ENCODE data around the gene RUVBL2.
A peak's percentile ranks its signal among the peaks of the same experiment; 100 is the strongest.

Gene RUVBL2

DNA sequence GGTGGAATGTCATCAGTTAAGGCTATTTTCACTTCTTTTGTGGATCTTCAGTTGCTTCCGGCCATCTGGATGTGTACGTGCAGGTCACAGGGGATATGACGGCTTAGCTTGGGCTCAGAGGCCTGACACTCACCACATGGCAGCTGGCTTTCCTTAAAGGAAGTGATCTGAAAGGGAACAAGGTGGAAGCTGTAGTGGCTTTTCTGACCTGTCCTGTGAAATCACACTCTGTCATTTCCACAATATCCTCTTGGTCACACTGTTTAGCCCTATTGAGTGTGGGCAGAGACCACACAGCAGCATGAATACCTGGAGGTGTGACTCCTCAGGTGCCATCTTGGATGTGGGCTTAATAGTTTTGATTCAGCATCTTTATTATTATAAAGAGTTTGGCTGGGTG is 43.5 kb upstream of the RUVBL2 start:
- no peak for DNase-seq
- Histone ChIP-seq H3K4me3 (ENCODE audit: low read depth, low read length) (no peak overlapping the region), H3K27me3 (no peaks in the 10 kb centered on the region), H3K9me3 (no peaks in the 10 kb centered on the region), H3K4me1 (no peaks in the 10 kb centered on the region), H3K36me3 (no peaks in the 10 kb centered on the region)
- TF ChIP-seq, protein P1, sequence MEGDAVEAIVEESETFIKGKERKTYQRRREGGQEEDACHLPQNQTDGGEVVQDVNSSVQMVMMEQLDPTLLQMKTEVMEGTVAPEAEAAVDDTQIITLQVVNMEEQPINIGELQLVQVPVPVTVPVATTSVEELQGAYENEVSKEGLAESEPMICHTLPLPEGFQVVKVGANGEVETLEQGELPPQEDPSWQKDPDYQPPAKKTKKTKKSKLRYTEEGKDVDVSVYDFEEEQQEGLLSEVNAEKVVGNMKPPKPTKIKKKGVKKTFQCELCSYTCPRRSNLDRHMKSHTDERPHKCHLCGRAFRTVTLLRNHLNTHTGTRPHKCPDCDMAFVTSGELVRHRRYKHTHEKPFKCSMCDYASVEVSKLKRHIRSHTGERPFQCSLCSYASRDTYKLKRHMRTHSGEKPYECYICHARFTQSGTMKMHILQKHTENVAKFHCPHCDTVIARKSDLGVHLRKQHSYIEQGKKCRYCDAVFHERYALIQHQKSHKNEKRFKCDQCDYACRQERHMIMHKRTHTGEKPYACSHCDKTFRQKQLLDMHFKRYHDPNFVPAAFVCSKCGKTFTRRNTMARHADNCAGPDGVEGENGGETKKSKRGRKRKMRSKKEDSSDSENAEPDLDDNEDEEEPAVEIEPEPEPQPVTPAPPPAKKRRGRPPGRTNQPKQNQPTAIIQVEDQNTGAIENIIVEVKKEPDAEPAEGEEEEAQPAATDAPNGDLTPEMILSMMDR (IDR thresholded peaks at IDR 0.05; ENCODE audit: low read depth, low read length) = no peak

DNA sequence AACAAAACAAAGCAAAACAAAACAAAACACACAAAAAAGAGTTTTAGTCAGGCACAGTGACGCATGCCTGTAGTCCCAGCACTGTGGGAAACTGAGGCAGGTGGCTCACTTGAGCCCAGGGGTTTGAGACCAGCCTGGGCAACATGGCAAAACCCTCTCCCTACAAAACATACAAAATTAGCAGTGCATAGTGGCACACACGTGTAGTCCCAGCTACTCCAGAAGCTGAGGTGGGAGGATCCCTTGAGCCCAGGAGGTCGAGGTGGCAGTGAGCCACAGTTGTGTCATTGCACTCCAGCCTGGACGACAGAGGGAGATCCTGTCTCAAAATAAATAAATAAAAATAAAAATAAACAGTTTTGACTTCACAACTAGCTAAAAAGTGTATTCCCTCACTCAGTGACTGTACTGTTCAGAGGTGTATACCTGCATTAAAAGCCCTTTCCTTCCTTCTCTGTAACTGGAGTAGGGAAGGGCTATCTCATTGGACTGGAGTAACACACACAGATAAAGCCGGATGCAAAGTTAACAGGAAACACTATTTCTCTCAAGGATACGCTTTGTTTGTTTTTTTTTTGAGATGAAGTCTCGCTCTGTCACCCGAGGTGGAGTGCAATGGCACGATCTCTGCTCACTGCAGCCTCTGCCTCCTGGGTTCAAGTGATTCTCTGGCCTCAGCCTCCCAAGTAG is 42.7 kb upstream of the RUVBL2 start:
- no peak for DNase-seq
- H3K4me3 ChIP-seq (ENCODE audit: low read depth, low read length) = no peak overlapping the region
- H3K9me3 ChIP-seq = no peaks in the 10 kb centered on the region
- H3K36me3 ChIP-seq = no peaks in the 10 kb centered on the region
- TF ChIP-seq, protein P1 (IDR thresholded peaks at IDR 0.05; ENCODE audit: low read depth, low read length) = no peak
- H3K4me1 ChIP-seq = no peaks in the 10 kb centered on the region
- H3K27me3 ChIP-seq = no peaks in the 10 kb centered on the region

DNA sequence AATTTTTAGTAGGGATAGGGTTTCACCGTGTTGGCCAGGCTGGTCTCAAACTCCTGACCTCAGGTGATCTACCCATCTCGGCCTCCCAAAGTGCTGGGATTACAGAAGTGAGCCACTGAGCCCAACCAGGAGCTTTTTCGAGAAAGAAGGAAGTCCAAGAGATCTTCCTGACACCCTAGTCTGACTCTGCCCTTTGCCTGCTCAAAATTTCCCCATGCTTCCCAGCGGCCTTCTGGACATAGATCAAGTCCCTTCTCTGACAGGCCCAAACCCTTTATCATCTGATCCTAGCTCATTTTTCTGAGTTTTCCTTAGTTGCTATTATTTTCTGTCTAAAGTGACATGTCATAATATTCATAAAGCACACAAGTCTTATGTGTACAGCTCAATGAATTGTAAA is 40.5 kb upstream of the RUVBL2 start:
- Histone ChIP-seq H3K36me3 (peaks cover 3% of the 10 kb centered on the region), H3K4me1 (no peaks in the 10 kb centered on the region), H3K9me3 (no peaks in the 10 kb centered on the region), H3K27me3 (no peaks in the 10 kb centered on the region), H3K4me3 (ENCODE audit: low read depth, low read length) (no peak overlapping the region)
- TF ChIP-seq, protein P1 (IDR thresholded peaks at IDR 0.05; ENCODE audit: low read depth, low read length) = no peak
- DNase-seq = no peak

DNA sequence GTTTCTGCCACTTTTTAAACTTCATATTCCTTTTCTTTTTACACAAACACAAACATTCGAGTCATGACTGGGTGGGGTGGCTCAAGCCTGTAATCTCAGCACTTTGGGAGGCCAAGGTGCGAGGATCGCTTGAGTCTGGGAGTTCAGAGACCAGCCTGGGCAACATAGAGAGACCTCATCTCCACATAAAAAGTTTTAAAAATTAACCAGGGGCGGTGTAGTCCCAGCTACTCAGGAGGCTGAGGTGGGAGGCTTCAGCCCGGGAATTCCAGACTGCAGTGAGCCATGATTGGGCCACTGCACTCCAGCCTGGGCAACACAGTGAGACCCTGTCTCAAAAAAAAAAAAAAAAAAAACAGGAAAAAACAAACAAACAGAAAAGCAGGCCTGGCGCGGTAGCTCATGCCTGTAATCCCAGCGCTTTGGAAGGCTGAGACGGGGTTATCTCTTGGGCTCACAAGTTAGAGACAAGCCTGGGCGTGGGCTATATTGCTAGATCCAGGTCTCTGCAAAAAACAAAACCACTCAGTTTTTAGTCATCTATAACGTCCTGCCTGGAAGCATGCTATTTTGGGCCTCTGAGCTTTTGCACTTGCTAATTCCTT is 39.6 kb upstream of the RUVBL2 start:
- no peaks in the 10 kb centered on the region for H3K9me3 ChIP-seq
- no peaks in the 10 kb centered on the region for H3K4me1 ChIP-seq
- no peak for DNase-seq
- peak overlapping the region; percentile 64 for H3K4me3 ChIP-seq (ENCODE audit: low read depth, low read length)
- TF ChIP-seq, protein P1 (IDR thresholded peaks at IDR 0.05; ENCODE audit: low read depth, low read length) = no peak
- H3K27me3 ChIP-seq = no peaks in the 10 kb centered on the region
- H3K36me3 ChIP-seq = peaks cover 3% of the 10 kb centered on the region

DNA sequence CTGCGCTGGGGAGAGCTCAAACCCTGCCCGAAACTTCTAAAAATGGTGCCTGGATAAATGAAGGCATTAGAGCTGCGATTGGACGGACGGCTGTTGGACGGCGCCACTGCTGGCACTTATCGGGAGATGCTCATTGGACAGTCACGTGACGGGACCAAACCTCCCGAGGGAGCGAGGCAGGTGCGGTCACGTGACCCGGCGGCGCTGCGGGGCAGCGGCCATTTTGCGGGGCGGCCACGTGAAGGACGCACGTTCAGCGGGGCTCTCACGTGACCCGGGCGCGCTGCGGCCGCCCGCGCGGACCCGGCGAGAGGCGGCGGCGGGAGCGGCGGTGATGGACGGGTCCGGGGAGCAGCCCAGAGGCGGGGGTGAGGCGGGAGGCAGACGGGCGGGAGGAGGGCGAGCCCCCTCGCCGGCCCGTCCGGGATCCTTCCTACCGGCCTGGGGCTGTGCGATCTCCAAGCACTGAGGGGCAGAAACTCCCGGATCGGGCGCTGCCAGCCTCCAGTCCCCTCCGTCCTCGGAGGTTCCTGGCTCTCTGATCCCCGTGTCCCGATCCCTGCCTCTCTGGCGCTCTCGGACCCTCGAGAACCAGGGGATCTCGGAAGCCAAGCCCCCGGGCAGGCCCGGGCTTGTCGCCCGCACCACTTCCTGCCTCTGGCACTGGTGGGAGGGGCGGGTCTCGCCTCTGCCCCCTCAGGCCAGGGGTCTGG is 38.9 kb upstream of the RUVBL2 start, which contains the start of gene BAX:
TSS of gene BAX (plus strand) at position 281 of the 713 bp plus-strand sequence. CDS start at position 335, 54 bp downstream.
- Histone ChIP-seq H3K4me1 (no peaks in the 10 kb centered on the region), H3K4me3 (ENCODE audit: low read depth, low read length) (peak within 1 kb of the TSS; percentile 90), H3K27me3 (no peaks in the 10 kb centered on the region), H3K36me3 (peaks cover 3% of the 10 kb centered on the region), H3K9me3 (no peaks in the 10 kb centered on the region)
- peak; percentile 99 for DNase-seq
- TF ChIP-seq, protein P1 (IDR thresholded peaks at IDR 0.05; ENCODE audit: low read depth, low read length) = no peak
